ENCODE results near the gene CXCR4.

Gene CXCR4

GRCh38 chr2:136117909-136118818 is at the start of gene CXCR4:
TSS of gene CXCR4 (minus strand) at chr2:136118149. CDS start at chr2:136118060, 89 bp downstream.
- peak; percentile 64 for DNase-seq

GRCh38 chr2:136164280-136164776 is 46.4 kb upstream of the CXCR4 start:
- no peak for DNase-seq

- DNase-seq, result no peak
Observed at GRCh38 chr2:136162438-136162837, 44.5 kb upstream of the CXCR4 start.

GRCh38 chr2:136156411-136156810 is 38.5 kb upstream of the CXCR4 start:
- no peak for DNase-seq

- DNase-seq, result no peak
Observed at GRCh38 chr2:136154384-136154783, 36.4 kb upstream of the CXCR4 start.

GRCh38 chr2:136151021-136151971 is 33.3 kb upstream of the CXCR4 start:
- DNase-seq, result no peak

GRCh38 chr2:136149011-136149410 is 31.1 kb upstream of the CXCR4 start:
- DNase-seq, result no peak

GRCh38 chr2:136146564-136146963 is 28.6 kb upstream of the CXCR4 start:
- DNase-seq, result no peak

- DNase-seq, result no peak
Observed at GRCh38 chr2:136143603-136144451, 25.9 kb upstream of the CXCR4 start.

- peak; percentile 87 for DNase-seq
Observed at GRCh38 chr2:136141510-136142149, 23.7 kb upstream of the CXCR4 start.

GRCh38 chr2:136139631-136140030 is 21.7 kb upstream of the CXCR4 start:
- no peak for DNase-seq

- DNase-seq, result no peak
Observed at GRCh38 chr2:136137982-136138381, 20.0 kb upstream of the CXCR4 start.

- no peak for DNase-seq
Observed at GRCh38 chr2:136136931-136137330, 19.0 kb upstream of the CXCR4 start.

- DNase-seq, result no peak
Observed at GRCh38 chr2:136135921-136136906, 18.3 kb upstream of the CXCR4 start.

- no peak for DNase-seq
Observed at GRCh38 chr2:136135462-136135861, 17.5 kb upstream of the CXCR4 start.

GRCh38 chr2:136134126-136134525 is 16.2 kb upstream of the CXCR4 start:
- DNase-seq, result no peak

GRCh38 chr2:136133586-136133985 is 15.6 kb upstream of the CXCR4 start:
- no peak for DNase-seq

- no peak for DNase-seq
Observed at GRCh38 chr2:136133176-136133575, 15.2 kb upstream of the CXCR4 start.

GRCh38 chr2:136132825-136133155 is 14.8 kb upstream of the CXCR4 start:
- DNase-seq, result no peak

GRCh38 chr2:136131961-136132824 is 14.2 kb upstream of the CXCR4 start:
- DNase-seq, result no peak
